Measurements from ENCODE around the gene SUCLG2.

Gene SUCLG2

DNA sequence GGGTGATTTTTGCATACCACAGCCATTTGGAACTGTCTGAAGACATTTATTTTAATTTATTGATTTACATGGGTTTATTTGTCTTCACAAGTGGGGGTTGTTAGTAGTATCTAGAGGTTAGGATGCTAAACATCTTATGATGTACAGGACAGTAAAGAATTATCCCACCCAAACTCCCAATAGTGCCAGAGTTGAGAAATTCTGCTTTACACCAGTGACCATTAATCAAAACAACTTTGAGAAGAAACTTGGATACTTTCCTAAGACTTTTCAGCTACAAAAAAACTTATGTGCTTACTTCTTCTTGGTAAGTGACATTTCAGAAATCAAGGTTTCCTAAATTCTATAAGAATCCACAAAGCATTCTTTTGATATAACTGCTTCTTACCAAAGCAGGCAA is 156.7 kb downstream of the SUCLG2 start:
- DNase-seq: no peak

DNA sequence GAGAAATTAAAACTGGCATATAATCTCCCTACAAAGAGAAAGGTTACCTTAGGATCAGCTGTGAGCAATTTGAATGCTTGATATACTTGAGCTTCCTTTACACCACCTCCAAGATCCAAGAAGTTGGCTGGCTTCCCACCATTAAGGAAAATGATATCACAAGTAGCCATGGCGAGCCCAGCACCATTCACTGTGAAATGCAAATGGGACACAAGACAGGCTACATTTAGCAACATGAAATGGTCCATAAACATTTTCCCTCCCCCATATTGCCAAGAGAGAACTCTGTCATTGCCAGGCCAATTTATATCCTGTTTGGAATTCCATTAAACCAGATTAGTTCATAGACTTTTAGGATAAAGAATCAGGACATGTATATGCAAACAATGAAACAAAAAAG is 158.7 kb downstream of the SUCLG2 start:
- no peak for DNase-seq

DNA sequence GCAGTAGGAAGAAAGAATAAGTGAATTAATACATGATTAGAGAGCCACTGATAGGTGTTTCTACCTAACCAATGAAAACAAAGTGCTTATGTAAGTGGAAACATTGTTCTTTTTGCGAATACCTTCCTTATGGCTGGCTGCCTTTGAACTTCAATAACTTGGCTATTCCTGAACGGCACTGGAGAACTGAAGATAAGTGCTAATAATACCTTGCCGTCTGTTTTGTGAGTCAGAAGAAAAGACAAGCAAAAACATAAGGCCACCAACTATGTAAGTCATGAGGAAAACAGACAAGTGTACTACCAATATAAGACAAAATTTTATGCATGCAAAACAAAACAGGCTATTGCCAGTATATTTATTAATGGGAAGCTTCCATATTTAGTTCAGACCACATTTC is 160.6 kb downstream of the SUCLG2 start:
- no peak for DNase-seq

DNA sequence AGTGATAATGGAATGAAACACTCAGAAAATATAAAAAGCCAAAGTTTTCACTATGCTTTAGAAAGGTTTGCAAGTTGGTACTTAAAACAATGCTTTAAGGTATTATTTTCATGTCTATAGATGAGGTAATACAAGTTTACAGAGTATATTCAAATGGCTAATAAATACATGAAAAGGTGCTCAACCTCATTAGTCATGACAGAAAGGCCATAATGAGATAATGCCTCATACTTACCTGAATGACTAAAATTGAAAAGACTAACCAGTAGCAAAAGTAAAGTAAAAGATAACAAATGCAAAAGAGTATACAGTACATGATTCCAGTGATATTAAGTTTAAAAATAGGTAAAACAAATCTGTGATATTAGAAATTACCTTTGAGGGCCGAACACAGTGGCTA is 163.8 kb downstream of the SUCLG2 start:
- no peak for DNase-seq

DNA sequence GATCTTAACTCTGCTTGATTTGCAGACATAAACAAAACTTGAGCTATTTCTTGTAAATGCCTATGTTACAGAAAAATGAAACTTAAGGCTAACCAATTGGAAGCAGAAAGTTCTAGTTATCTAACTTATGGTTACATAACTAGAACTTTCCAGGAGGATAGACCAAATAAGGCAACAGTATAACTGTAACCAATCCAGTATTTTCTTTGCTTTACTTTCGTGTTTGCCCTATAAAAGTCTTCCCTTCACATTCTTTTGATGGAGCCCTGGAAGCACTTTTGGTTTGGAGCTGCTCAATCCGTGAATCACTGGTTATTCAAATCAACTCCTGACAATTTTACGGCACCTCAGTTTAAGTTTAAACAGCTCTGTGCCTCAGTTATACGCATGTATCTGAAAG is 164.6 kb downstream of the SUCLG2 start:
- no peak for DNase-seq

DNA sequence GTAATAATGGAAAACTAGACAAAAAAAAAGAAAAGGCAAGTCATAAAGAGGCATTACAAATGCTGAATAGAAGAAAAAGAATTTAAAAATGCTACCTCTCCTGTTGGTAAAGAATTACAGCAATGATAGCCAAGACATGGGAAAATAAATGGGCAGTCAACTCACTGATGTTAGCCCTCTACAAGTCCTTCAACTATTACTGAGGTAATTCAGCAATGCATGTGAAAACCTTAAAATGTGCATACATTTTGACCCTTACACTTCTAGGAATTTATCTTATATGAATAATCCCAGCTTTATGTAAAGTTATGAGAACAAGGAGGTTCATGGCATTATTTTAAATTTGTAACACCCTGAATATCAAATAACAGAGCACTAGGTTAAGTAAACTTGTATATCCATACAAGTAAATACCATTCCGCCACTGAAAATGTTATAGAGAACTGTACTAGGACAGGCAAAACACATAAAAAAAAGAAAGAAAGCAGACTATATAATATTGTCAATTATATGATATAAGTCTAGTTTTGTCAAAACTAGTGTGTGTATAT is 166.8 kb downstream of the SUCLG2 start:
- DNase-seq: no peak

DNA sequence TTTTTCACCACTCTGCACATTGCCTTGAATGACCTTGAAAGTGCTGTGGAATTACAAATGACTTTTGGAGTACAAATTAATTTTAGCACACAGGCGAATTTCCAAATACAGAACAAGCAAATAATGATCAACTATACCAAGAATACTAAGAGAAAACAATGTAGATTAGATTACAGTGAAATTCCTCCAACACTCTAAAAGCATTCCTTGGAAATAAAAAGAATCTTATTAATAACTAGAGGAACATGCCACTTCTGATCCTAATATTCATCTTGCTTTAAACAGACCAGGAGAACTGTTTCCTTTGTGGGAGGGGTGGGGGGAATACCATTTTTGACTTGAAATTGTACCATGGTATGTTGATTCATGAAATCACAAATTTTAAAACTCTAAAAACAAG is 167.5 kb downstream of the SUCLG2 start:
- no peak for DNase-seq

DNA sequence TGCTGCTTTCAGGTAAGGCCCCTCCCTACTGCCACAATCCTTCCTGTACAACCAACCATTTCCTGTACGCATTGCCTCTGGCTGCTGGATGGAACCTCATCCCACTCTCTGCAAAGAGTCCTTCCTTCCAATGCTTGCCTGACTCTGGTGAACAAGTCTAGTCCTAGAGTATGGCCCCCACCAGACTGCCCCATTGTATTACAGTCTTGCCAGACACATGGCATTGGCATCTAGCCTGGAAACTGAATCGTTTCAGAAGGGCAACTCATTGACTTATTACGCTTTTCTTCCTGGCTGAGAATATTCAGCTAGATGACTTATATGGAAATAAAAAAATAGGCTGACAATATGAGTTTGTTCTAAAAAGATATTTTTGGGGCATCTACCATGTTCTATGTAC is 170.3 kb downstream of the SUCLG2 start:
- DNase-seq: no peak

DNA sequence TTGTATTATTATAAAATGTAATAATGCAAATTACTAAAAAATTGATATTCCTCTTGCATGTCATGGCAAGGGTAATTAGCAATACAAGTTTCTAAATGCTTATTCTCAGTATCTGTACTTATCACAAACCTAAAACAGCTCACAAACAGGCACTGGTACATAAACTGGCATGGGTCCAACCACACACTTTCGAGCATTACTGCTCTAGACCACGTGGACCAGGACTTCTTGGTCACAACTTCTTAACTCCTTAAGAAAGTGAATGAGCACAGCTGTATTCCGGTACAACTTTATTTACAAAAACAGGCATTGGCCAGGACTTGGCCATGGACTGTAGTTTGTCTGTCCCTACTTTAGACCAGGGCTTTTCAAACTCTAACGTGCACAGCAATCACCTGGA is 173.3 kb downstream of the SUCLG2 start:
- DNase-seq: no peak

DNA sequence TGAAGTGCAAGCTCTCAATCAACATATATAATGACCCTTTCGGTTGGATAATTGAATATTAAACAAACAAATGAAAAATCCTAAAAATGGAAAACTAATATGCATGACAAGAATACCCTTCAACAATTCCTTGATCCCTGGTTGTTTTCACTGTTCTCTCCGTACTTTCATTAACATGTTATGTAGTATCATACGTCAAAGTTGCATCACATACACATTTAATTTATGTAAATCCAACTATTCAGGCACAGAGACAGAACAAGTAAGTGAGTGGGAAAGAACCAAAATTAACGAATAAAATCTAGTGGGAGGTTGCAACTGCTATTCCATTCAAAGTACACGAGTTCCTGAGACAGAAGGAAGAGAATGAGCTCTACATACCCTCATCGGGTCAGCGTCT is 176.0 kb downstream of the SUCLG2 start:
- DNase-seq: no peak

DNA sequence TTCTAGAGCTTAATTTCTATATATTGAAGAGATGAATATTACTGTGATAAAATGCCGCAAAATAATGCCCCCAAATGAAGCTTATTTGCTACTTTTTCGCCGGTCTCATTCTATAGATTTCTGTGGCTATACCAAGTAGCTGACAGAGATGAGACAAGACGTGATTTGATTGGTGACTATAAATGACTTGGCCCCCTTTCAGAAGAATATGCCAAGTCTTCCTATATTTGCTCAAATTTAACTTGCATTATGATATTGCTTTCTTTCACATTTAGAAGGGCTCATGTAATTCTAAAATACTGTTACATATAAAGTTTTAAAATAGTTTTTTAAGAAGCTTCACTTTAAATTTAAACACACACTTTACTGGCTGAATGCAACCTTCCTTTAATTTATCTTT is 180.1 kb downstream of the SUCLG2 start:
- DNase-seq: no peak

DNA sequence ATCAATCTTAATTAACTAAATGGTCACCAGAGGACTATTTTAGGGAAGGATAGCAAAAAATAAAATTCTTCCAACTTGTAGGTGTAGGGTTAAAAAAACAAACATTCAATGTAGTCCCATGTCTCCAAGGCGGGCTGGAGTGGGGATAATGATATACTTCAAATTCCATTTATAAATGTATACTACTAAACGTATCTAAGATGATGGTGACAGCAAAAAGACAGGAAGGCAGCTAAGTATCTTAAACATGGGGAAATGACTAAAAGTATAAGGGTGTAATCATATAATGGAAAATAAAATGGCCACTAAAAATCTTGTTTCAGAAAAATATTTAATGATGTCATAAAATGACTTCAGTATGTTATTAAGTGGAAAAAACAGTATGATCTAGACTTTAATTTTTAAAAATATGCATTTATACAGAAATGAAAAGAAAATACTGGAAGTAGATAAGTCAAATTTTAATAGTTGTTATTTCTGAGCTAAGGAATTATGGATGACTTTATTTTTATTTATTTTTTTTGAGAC is 181.7 kb downstream of the SUCLG2 start:
- no peak for DNase-seq

DNA sequence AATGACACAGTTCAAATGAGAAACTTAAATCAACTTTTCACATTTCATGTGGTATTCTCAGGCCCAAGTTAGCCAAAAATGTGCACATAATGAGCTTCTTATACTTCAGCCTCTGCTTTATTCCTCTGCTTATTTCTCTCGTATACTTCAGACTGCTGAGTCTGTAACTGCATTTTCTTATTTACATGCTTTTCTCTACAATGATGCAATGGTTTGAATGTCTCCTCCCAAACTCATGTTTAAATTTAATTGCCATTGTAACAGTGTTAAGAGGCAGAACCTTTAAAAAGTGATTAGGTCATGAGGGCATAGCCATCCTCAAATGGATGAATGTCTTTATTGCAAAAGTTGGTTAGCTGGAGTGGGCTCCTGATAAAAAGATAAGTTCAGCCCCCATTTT is 184.2 kb downstream of the SUCLG2 start:
- no peak for DNase-seq

DNA sequence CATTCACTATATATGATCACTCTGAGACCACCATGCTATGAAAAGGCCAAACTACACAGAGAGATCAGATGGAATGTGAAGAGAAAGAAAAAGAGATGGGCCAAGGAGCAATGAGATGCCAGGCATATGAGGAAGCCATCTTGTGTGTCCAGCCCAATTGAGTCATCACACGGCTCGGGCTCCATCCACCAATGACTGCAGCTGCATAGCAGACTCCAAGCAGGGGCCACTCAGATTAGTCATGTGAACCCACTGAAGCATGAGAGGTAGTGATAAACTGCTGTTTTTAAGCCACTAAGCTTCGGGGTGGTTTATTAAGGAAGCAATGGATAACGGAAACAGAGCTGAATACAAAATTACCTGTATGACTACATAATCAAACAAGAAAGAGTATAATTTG is 185.9 kb downstream of the SUCLG2 start:
- DNase-seq: no peak

DNA sequence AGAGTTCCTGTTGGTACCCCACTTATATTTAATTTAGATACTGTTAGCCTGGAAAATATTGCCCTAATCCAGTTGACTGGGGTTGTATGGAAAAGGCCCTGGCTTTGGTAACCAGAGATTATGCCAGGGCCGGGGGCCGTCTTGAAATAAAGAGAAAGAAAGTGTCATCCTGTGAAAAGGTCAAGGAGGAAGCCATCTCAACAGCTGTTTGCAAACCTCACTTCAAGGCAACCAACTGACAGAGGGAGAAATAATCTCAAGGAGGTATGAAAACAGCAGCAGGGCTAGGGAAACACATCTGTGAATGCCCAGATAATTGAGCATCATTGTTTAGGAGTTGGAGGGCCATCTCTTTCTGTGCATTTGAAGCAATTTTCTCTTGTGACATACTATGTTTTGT is 190.8 kb downstream of the SUCLG2 start:
- no peak for DNase-seq

DNA sequence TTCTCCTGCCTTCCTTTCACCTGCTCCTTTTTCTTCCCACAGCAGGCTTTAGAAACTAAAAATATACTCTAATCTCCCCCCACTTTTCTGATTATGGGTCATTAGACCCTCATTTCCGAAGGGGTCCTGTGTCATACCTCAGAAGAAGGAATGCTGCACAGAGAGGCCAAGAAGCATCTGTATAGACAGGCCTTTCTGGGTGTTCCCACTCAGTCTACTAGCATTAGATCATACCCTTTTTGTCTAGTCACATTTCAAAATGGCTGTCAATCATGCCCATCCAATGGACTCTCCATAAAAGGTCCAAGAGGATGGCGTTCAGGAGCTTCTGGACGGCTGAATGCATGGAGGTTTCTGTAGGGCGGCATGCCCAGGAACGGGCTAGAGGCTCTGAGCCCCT is 192.2 kb downstream of the SUCLG2 start:
- no peak for DNase-seq

DNA sequence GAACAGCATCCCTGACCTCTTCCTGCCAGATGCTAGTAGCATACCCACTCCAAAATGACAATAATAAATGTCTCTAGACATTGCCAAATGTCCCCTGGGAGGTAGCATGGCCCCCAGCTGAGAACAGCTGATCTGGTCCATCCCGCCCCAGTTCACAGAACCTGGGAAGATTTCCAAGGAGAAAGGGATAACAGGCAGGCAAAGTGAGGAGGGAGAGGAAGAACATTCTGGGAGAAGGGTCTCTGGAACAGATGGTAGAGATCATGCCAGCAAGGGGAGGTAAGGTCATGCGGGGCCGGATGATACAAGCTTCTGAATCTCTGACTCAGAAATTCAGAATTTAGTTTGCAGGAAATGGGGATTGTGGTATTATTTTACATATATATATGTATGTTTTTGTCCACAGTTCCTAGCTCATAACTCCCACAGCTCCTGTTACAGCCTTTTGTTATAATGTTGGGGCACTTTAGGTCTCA is 192.7 kb downstream of the SUCLG2 start:
- DNase-seq: no peak

DNA sequence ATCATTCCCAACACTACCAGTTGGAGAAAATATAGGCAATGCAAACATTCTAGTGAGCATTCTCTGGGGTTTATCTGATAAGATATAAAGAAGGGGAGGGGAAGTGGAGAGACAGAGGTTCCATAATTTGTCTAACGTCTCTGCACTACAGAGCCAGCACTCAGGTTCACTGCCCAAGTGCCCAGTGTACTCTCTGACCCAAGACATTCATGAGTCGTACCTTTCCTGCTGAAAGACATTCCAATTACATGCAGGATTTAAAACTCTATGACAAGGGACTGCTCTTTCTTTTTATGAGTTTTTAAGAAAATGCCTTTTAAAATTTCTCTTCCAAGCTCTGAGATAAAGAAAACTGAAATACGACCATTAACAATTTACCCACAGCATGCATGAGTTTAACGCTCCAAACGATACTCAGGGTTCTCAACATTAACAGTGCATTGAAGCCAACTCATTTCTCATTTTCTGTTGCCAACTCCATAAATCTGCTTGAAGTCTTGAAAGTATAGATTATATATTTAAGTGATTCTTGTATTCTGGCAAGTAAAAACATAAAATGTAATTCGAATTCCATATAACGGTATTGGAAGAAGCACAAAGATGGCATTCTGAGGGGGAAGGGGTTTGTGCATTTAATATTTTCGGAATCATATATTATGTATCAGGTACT is 193.4 kb downstream of the SUCLG2 start:
- DNase-seq: no peak

DNA sequence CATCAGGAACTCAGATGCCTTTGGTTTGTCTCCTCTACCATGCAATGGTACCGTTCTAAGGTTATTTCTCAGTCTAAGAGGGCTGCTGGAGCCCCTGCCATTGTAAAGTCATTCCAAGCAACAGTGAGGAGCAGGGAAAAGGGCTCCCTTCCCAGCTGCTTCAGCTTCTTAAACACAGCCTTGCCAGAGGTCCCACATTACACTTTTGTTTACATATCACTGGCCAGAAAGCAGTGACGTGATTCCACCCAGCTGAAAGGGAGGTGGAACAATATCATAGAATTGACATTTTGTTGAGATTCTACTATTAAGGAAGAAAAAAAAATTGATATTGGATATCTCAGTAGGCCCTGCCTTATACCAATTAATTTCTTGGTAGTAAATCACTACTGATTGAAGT is 194.6 kb downstream of the SUCLG2 start:
- no peak for DNase-seq

DNA sequence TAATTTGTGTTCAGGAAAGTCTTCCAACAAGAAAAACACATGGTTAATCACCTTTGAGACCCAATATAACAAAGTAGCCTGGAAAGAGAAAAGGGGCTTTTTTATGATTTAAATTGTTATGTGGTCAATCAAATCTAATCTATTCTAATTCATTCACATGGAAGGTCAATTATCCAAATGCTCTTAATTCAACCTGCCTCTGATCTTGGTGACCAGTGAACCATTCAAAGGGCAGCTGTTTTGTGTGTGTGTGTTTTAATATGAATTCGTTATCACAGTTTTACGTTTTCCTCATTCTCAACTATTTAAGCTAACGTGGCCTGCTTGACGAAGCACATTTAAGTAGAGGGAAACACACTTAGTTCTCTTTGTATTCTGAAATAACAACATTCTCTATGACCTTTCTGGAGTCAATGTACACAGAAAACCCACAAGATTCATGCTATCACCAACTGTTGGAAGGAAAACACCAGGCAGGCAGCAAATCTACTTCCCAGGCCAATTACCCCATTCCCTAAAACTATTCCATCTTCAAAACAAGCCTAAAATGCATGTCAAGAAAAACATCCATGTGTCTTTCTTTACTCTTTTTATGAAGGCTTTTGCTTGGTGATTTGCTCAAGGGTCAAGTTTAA is 195.4 kb downstream of the SUCLG2 start:
- no peak for DNase-seq

DNA sequence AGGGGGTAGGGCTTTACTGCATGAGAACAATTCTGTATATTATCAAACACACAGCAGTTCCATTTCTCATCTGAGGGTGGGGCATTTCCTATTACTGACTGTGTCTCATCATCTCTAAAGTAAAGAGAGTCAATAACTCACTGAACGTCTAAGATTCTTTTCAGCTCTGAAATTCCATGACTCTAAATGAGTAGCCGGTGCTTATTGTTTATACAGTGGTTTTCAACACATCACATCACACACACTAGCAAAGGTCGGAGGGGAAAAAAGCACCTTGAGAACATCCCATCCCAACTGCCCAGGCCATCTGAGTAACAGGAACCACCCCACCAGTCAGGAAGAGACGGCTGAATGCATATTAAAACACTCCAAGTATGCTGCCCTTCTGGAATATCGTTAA is 196.0 kb downstream of the SUCLG2 start:
- no peak for DNase-seq

DNA sequence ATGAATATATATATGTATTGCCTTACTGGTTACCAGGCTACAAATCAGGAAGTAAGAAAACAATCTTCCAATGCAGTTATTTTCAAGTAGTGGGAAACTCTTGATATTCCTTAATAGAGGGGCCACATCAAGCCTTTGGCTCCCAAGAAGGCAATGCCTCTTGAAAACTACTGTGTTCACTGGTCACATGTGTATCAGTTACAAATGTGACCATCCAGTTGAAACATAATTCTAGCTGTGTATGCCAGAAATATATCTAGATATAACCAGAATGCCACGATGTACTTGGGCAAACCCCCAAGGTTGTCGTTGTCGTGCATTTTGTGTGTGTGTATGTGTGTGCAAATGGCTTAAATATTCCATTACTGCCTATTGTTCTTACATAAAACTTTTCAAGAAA is 200.8 kb downstream of the SUCLG2 start:
- DNase-seq: no peak

DNA sequence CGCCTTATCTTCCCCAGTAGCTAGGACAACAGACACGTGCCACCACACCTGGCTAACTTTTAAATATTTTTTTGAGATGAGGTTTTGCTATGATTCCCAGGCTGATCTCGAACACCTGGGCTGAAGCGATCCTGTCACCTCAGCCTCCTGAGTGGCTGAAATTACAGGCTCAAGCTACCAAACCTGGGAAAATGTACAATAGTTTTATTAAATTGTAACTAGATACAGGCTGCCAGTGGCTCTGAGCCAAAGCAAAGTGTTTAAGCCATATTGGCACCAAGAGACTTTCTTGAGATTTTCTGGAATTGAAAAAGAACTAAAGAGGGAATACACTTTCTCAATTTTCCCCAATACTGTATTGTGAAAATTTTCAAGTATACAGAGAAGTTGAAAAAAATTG is 204.3 kb downstream of the SUCLG2 start:
- DNase-seq: no peak

DNA sequence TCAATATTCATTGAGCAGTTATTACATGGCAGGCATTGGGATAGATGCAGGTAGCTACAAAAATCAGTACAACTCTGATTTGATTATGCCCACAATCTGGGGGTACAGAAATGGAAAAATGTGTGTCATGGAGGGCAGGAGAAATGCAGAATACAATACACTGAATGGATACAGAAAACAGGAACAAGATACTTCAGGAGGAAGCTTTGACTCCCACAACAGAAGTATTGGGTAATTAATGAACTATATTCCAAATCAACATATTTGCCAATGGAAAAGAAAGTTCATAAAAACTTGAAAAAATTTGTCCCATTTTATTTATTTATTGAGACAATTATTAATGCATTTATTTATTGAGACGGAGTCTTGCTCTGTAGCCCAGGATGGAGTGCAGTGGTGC is 207.0 kb downstream of the SUCLG2 start:
- DNase-seq: no peak

DNA sequence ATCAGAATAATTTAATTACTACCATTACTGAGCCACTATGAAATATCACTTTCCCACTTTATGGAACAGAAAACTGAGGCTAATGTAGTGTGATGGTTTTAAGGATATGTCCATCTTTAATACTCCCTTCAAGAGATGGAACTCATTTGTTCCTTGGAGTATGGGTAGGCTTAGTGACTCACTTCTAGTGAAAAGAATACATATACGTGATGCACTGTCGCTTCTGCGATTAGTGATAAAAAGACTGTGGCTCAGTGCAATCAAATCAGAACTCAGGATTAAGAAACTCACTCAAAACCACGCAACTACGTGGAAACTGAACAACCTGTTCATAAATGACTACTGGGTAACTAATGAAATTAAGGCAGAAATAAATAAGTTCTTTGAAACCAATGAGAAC is 216.6 kb downstream of the SUCLG2 start:
- DNase-seq: no peak
